ENCODE measurements around the gene LTB4R2.

DNA sequence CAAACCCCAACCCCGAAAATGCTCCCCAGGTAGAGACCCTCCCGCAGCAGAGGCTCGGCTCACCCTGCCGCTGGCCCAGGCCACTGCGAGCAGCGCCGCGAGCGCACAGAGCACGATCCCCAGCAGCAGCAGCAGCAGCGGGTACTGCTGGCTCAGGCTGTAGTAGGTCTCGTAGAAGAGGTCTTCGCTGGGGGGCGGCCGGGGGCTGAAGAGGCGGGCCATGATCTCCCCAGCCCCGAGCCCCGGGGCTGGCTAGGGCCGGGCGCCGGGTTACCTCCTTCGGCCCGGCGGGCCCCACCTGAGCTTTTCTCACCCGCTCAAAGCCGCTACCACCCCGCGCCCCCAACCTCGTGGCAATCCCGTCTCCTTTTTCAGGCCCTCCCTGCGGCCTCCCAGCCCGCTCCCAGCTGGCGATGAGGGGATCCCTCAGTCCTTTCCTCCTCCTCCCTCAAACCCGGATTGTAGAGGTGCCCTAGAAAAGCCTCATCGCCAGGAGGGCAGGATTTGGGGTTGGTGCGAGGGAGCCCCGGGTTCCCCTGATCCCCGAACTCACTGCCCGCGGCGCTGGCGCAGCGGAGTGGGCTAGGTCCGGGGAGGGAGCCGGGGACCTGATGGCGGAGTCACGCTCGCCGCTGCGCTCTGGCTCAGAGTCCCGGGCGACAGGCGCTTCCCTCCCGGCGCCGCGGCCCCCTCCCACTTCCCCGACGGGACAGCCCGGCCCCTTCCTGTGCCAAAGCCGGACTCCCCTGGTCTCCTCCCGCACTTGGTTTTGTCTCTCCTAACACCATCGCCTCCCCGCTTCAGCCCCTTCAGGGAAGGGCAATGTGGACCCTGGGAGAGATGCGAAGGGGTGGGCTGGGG, 24.7 kb downstream of the LTB4R2 start, which contains the start of gene ADCY4:
- TF ChIP-seq, protein P1, sequence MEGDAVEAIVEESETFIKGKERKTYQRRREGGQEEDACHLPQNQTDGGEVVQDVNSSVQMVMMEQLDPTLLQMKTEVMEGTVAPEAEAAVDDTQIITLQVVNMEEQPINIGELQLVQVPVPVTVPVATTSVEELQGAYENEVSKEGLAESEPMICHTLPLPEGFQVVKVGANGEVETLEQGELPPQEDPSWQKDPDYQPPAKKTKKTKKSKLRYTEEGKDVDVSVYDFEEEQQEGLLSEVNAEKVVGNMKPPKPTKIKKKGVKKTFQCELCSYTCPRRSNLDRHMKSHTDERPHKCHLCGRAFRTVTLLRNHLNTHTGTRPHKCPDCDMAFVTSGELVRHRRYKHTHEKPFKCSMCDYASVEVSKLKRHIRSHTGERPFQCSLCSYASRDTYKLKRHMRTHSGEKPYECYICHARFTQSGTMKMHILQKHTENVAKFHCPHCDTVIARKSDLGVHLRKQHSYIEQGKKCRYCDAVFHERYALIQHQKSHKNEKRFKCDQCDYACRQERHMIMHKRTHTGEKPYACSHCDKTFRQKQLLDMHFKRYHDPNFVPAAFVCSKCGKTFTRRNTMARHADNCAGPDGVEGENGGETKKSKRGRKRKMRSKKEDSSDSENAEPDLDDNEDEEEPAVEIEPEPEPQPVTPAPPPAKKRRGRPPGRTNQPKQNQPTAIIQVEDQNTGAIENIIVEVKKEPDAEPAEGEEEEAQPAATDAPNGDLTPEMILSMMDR (tag by site-specific recombination; IDR thresholded peaks at IDR 0.05), result no peak
- TF ChIP-seq ZSCAN16 (tag by site-specific recombination; IDR thresholded peaks at IDR 0.05), result no peak
- TF ChIP-seq ZNF341 (tag by site-specific recombination; IDR thresholded peaks at IDR 0.05; ENCODE audit: low read depth), result no peak
- TF ChIP-seq, protein P2, sequence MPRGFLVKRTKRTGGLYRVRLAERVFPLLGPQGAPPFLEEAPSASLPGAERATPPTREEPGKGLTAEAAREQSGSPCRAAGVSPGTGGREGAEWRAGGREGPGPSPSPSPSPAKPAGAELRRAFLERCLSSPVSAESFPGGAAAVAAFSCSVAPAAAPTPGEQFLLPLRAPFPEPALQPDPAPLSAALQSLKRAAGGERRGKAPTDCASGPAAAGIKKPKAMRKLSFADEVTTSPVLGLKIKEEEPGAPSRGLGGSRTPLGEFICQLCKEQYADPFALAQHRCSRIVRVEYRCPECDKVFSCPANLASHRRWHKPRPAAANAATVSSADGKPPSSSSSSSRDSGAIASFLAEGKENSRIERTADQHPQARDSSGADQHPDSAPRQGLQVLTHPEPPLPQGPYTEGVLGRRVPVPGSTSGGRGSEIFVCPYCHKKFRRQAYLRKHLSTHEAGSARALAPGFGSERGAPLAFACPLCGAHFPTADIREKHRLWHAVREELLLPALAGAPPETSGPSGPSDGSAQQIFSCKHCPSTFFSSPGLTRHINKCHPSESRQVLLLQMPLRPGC (tag by site-specific recombination; IDR thresholded peaks at IDR 0.05), result no peak
- no peak for TF ChIP-seq ZNF571 (tag by site-specific recombination; IDR thresholded peaks at IDR 0.05)
- TF ChIP-seq, protein P3, sequence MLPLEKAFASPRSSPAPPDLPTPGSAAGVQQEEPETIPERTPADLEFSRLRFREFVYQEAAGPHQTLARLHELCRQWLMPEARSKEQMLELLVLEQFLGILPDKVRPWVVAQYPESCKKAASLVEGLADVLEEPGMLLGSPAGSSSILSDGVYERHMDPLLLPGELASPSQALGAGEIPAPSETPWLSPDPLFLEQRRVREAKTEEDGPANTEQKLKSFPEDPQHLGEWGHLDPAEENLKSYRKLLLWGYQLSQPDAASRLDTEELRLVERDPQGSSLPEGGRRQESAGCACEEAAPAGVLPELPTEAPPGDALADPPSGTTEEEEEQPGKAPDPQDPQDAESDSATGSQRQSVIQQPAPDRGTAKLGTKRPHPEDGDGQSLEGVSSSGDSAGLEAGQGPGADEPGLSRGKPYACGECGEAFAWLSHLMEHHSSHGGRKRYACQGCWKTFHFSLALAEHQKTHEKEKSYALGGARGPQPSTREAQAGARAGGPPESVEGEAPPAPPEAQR (tag by site-specific recombination; IDR thresholded peaks at IDR 0.05), result no peak
